Measurements from ENCODE around the gene GTF2F2.
"Not testable (repeated sequence)": the region's sequence is repeated elsewhere in the genome, so short reads cannot be mapped to it uniquely, and the experiment has no call there.

GTF2F2 gene

GRCh38 chr13:45296259-45296658, 175.9 kb downstream of the GTF2F2 start:
- Histone ChIP-seq H3K27ac (no peak overlapping the region), H3K27me3 (peaks cover 14% of the 10 kb centered on the region), H3K9me3 (no peaks in the 10 kb centered on the region), H3K4me3 (ENCODE audit: low read depth in 1 of 2, low read length in 1 of 2) (no peak overlapping the region), H3K36me3 (no peaks in the 10 kb centered on the region), H3K4me1 (ENCODE audit: control insufficient read depth in 1 of 2, insufficient read depth in 1 of 2, low read depth in 1 of 2, low read length in 1 of 2) (no peaks in the 10 kb centered on the region)
- TF ChIP-seq, protein P1, sequence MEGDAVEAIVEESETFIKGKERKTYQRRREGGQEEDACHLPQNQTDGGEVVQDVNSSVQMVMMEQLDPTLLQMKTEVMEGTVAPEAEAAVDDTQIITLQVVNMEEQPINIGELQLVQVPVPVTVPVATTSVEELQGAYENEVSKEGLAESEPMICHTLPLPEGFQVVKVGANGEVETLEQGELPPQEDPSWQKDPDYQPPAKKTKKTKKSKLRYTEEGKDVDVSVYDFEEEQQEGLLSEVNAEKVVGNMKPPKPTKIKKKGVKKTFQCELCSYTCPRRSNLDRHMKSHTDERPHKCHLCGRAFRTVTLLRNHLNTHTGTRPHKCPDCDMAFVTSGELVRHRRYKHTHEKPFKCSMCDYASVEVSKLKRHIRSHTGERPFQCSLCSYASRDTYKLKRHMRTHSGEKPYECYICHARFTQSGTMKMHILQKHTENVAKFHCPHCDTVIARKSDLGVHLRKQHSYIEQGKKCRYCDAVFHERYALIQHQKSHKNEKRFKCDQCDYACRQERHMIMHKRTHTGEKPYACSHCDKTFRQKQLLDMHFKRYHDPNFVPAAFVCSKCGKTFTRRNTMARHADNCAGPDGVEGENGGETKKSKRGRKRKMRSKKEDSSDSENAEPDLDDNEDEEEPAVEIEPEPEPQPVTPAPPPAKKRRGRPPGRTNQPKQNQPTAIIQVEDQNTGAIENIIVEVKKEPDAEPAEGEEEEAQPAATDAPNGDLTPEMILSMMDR (IDR thresholded peaks at IDR 0.05): no peak

DNA sequence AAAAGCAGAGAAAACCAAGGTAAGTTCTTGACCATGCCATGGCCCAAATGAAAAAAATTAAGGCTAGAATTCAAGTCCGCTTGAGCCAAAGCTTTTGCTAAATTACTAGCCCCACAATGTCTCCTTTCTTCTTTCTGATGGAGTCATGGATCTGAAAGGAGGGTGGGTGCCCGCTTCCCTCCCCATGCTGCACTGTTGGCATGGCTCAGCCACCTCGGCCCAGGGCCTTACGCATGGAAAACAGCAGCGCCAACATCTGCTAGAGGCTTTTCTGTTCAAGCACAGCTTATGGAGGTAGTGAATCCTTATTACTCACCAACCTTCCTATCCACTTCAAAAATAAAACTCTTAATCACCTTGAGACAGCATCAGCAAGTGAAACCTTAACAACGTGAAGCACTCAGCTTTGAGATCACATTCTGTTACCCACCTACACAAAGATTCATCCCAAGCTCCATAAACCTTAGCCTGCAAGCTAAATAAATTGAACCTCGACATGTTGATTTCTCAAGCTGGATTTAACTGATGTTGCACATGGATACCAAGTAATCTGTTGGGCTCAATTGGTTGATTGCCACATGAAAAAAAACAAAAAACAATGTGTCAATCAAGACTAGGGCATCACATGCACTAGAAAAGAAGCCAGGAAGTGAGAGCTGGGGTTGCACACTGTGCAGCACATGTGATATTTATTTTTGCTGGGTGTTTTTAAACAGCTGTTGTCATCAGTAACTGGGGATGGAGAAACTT, 177.3 kb downstream of the GTF2F2 start:
- no peak overlapping the region for H3K27ac ChIP-seq

DNA sequence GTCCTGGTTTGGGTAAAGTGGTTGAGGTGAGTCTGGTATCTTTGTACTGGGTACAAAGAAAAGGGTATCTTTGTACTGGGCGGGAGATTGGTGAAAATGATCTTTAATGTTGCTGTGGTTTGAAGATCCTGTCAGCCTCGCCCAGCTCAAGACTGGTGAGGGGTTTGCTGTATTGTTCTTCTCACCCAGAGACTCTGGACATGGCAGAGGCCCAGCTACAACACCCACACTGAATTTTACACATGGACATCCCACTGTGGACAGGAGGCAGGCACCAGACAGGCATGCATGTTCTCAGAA, 177.8 kb downstream of the GTF2F2 start:
- Histone ChIP-seq H3K4me3 (ENCODE audit: low read depth in 1 of 2, low read length in 1 of 2) (no peak overlapping the region), H3K4me1 (ENCODE audit: control insufficient read depth in 1 of 2, insufficient read depth in 1 of 2, low read depth in 1 of 2, low read length in 1 of 2) (no peaks in the 10 kb centered on the region), H3K27me3 (peaks cover 22% of the 10 kb centered on the region), H3K9me3 (no peaks in the 10 kb centered on the region), H3K27ac (no peak overlapping the region), H3K36me3 (no peaks in the 10 kb centered on the region)
- TF ChIP-seq, protein P1 (IDR thresholded peaks at IDR 0.05): no peak

More for the DNA sequence above, 177.3 kb downstream of the GTF2F2 start:
- Histone ChIP-seq H3K4me1 (ENCODE audit: control insufficient read depth in 1 of 2, insufficient read depth in 1 of 2, low read depth in 1 of 2, low read length in 1 of 2) (no peaks in the 10 kb centered on the region), H3K9me3 (no peaks in the 10 kb centered on the region), H3K36me3 (no peaks in the 10 kb centered on the region), H3K4me3 (ENCODE audit: low read depth in 1 of 2, low read length in 1 of 2) (no peak overlapping the region), H3K27me3 (peaks cover 22% of the 10 kb centered on the region)
- TF ChIP-seq, protein P1 (IDR thresholded peaks at IDR 0.05): no peak

- not testable (repeated sequence) for H3K36me3 ChIP-seq; H3K9me3 ChIP-seq; H3K27ac ChIP-seq; H3K4me3 ChIP-seq (ENCODE audit: low read depth in 1 of 2, low read length in 1 of 2); H3K4me1 ChIP-seq (ENCODE audit: control insufficient read depth in 1 of 2, insufficient read depth in 1 of 2, low read depth in 1 of 2, low read length in 1 of 2)
- peaks cover 22% of the 10 kb centered on the region for H3K27me3 ChIP-seq
Observed at GRCh38 chr13:45298550-45298949, 178.2 kb downstream of the GTF2F2 start.

DNA sequence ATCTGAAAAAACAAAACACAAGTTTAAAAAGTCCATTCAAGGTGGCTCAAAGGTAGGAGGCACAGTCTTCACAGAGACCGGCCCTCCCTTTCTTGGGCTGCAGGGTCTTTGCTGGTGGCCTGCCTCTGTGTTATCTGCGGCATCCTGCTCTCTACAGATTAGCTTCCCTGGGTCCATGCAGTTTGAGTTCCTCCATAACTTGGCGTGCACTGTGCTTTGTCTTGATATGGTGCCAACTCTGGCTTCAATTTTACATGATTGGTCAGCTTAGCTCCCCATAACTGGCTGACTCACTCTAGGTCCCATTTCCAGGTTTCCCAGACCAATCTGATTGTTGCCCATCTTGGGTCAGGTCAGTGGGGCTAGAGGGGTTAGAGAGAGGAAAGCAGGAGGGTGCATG, 178.9 kb downstream of the GTF2F2 start:
- Histone ChIP-seq H3K4me1 (ENCODE audit: control insufficient read depth in 1 of 2, insufficient read depth in 1 of 2, low read depth in 1 of 2, low read length in 1 of 2) (no peaks in the 10 kb centered on the region), H3K27ac (no peak overlapping the region), H3K36me3 (no peaks in the 10 kb centered on the region), H3K27me3 (peaks cover 22% of the 10 kb centered on the region), H3K4me3 (ENCODE audit: low read depth in 1 of 2, low read length in 1 of 2) (no peak overlapping the region), H3K9me3 (no peaks in the 10 kb centered on the region)
- TF ChIP-seq, protein P1 (IDR thresholded peaks at IDR 0.05): no peak

GRCh38 chr13:45300190-45300985, 180.1 kb downstream of the GTF2F2 start:
- no peak overlapping the region for H3K4me3 ChIP-seq (ENCODE audit: low read depth in 1 of 2, low read length in 1 of 2)
- no peaks in the 10 kb centered on the region for H3K9me3 ChIP-seq
- TF ChIP-seq, protein P1 (IDR thresholded peaks at IDR 0.05): no peak
- peaks cover 22% of the 10 kb centered on the region for H3K27me3 ChIP-seq
- no peak overlapping the region for H3K27ac ChIP-seq
- no peaks in the 10 kb centered on the region for H3K36me3 ChIP-seq
- H3K4me1 ChIP-seq (ENCODE audit: control insufficient read depth in 1 of 2, insufficient read depth in 1 of 2, low read depth in 1 of 2, low read length in 1 of 2): no peaks in the 10 kb centered on the region

Measured in neutrophil (primary cell).